HCT116 (cell line): ENCODE data around the gene SUPT5H. TPM values are rescaled to one million over a fixed set of nuclear protein-coding genes. Genes with fewer than 3 reads are reported as not detected.

ENCODE experiments used
- ATAC-seq: fragments of 200-7000 bp; cut with Tn5 transposase; 2 replicates; pipeline ENCODE4 v1.9.1; 2020; ENCODE audit warnings: mild to moderate bottlenecking, moderate library complexity
- BruUV-seq: library from RNA; stranded (reverse); fragments of 400-500 nt; replicated peaks from 2 replicates; lab custom pipeline; 2021; lab: Mats Ljungman, UMichigan
- CTCF ChIA-PET: fragments of 300-600 bp; sonication (Branson Sonifier 250); formaldehyde crosslinking; loops from one replicate; lab custom pipeline; 2021; ENCODE audit warnings: antibody characterized with exemption; lab: Charles Lee
- POLR2A ChIA-PET: fragments of 300-600, 350-600 bp; sonication (Branson Sonifier 250); formaldehyde crosslinking; loops from one replicate; lab custom pipeline; 2021; ENCODE audit warnings: antibody characterized with exemption; lab: Charles Lee
- RAD21 ChIA-PET, 2 experiments: fragments of 300-600 bp; sonication (Branson Sonifier 250); formaldehyde crosslinking; loops; one replicate each; lab custom pipeline; 2023; ENCODE audit warnings: low total read pairs in 2 of 2; ENCODE audit not compliant: uncharacterized antibody in 2 of 2, unreplicated experiment in 2 of 2, low non-redundant PET in 1 of 2; lab: Charles Lee
- DNase-seq: peaks from one replicate; pipeline ENCODE4 v3.0.0-alpha.2; 2010; ENCODE audit warnings: low read depth, low spot score
- H2AFZ ChIP-seq: fragments of 200-600 bp; shearing (Covaris generic), sonication (generic); 2 replicates; pipeline ENCODE4 v1.6.1; 2017; ENCODE audit warnings: low read depth, mixed run types, mixed read lengths, antibody characterized with exemption, low read length; ENCODE audit not compliant: poor library complexity, severe bottlenecking
- H3K27ac ChIP-seq: 2 replicates; pipeline ENCODE4 v1.5.1; 2012; ENCODE audit warnings: low read depth, low read length
- H3K27me3 ChIP-seq: fragments of 200-600 bp; sonication (generic); 2 replicates; pipeline ENCODE4 v1.6.1; 2016; ENCODE audit warnings: mixed run types, low read length, mixed read lengths; ENCODE audit not compliant: insufficient read depth
- H3K36me3 ChIP-seq, 2 experiments: fragments of 200-500 bp in 1 of 2; fragments of 200-600 bp in 1 of 2; sonication (Bioruptor generic) in 1 of 2; sonication (generic) in 1 of 2; 2 replicates each; pipeline versions ENCODE4 v1.5.1 to v1.6.1; 2014 to 2016; ENCODE audit warnings: low read length in 2 of 2, inconsistent platforms in 1 of 2, mixed read lengths in 1 of 2, mixed run types in 1 of 2; ENCODE audit not compliant: insufficient read depth in 2 of 2, control insufficient read depth in 1 of 2
- H3K4me1 ChIP-seq, 2 experiments: fragments of 200-600 bp in 1 of 2; sonication (generic) in 1 of 2; 2 replicates each; pipeline versions ENCODE4 v1.5.1 to v1.6.1; 2012 to 2017; ENCODE audit warnings: low read length in 2 of 2, inconsistent platforms in 1 of 2, mild to moderate bottlenecking in 1 of 2, mixed read lengths in 1 of 2, mixed run types in 1 of 2, moderate library complexity in 1 of 2; ENCODE audit not compliant: insufficient read depth in 2 of 2, control insufficient read depth in 1 of 2
- H3K4me2 ChIP-seq: fragments of 200-600 bp; sonication (generic); 2 replicates; pipeline ENCODE4 v1.6.1; 2017; ENCODE audit warnings: mixed run types, low read length, mixed read lengths
- H3K4me3 ChIP-seq, 2 experiments: fragments of 200-600 bp in 1 of 2; sonication (generic) in 1 of 2; replicated peaks in 1 of 2; 2 replicates each; pipeline ENCODE4 v1.5.1; 2011 to 2016; ENCODE audit warnings: low read length in 2 of 2, control low read depth in 1 of 2, low read depth in 1 of 2, mild to moderate bottlenecking in 1 of 2, mixed read lengths in 1 of 2, mixed run types in 1 of 2
- H3K79me2 ChIP-seq: fragments of 200-600 bp; sonication (generic); 2 replicates; pipeline ENCODE4 v1.6.1; 2017; ENCODE audit warnings: mild to moderate bottlenecking, mixed run types, low read length, moderate library complexity, mixed read lengths; ENCODE audit not compliant: insufficient read depth
- H3K9ac ChIP-seq: fragments of 200-600 bp; sonication (generic); 2 replicates; pipeline ENCODE4 v1.6.1; 2016; ENCODE audit warnings: low read length, mixed read lengths
- H3K9me2 ChIP-seq: fragments of 200-600 bp; sonication (generic), shearing (Covaris generic); 2 replicates; pipeline ENCODE4 v1.6.1; 2017; ENCODE audit warnings: mixed run types, mild to moderate bottlenecking, moderate library complexity; ENCODE audit not compliant: insufficient read depth
- H3K9me3 ChIP-seq, 2 experiments: fragments of 200-500 bp in 1 of 2; fragments of 200-600 bp in 1 of 2; sonication (Bioruptor generic) in 1 of 2; sonication (generic) in 1 of 2; 2 replicates each; pipeline ENCODE4 v1.6.1; 2014 to 2017; ENCODE audit warnings: low read length in 2 of 2, mixed read lengths in 2 of 2, inconsistent platforms in 1 of 2, low read depth in 1 of 2, mild to moderate bottlenecking in 1 of 2, mixed run types in 1 of 2, moderate library complexity in 1 of 2; ENCODE audit not compliant: control insufficient read depth in 1 of 2, insufficient read depth in 1 of 2
- H4K20me1 ChIP-seq: fragments of 200-600 bp; sonication (generic), shearing (Covaris generic); 2 replicates; pipeline ENCODE4 v1.6.1; 2017; ENCODE audit warnings: mixed run types, mild to moderate bottlenecking, moderate library complexity; ENCODE audit not compliant: insufficient read depth
- CEBPB ChIP-seq: IDR thresholded peaks from 2 replicates; pipeline ENCODE4 v1.6.1; 2012; ENCODE audit warnings: low read depth
- CTCF ChIP-seq, 3 experiments: fragments of 200-600 bp in 1 of 3; sonication (generic) in 1 of 3; IDR thresholded peaks in 2 of 3; conservative IDR thresholded peaks in 1 of 3; 2 replicates each; pipeline ENCODE4 v1.5.1; 2012 to 2017; ENCODE audit warnings: low read depth in 2 of 3, low read length in 2 of 3, antibody characterized with exemption in 1 of 3, borderline replicate concordance in 1 of 3, control low read depth in 1 of 3, mild to moderate bottlenecking in 1 of 3, mixed read lengths in 1 of 3, mixed run types in 1 of 3, moderate library complexity in 1 of 3; ENCODE audit not compliant: insufficient read depth in 1 of 3
- EGR1 ChIP-seq: IDR thresholded peaks from 2 replicates; pipeline ENCODE4 v1.6.1; 2012; ENCODE audit warnings: low read depth
- ELF1 ChIP-seq: IDR thresholded peaks from 2 replicates; pipeline ENCODE4 v1.6.1; 2012; ENCODE audit warnings: low read depth, borderline replicate concordance
- JUND ChIP-seq: IDR thresholded peaks from 2 replicates; pipeline ENCODE4 v1.6.1; 2012
- POLR2A ChIP-seq: IDR thresholded peaks from 2 replicates; pipeline ENCODE4 v1.7.0; 2011; ENCODE audit warnings: borderline replicate concordance; ENCODE audit not compliant: insufficient read depth, insufficient read length; ENCODE audit errors: extremely low read depth
- POLR2AphosphoS5 ChIP-seq: IDR thresholded peaks from 2 replicates; pipeline ENCODE4 v1.6.1; 2011; ENCODE audit warnings: mild to moderate bottlenecking, low read depth, low read length, moderate library complexity
- REST ChIP-seq: IDR thresholded peaks from 2 replicates; pipeline ENCODE4 v1.6.1; 2012; ENCODE audit warnings: low read depth
- SIN3A ChIP-seq: IDR thresholded peaks from 2 replicates; pipeline ENCODE4 v1.6.1; 2012; ENCODE audit warnings: low read depth
- SP1 ChIP-seq: IDR thresholded peaks from 2 replicates; pipeline ENCODE4 v1.6.1; 2012; ENCODE audit warnings: low read depth
- YY1 ChIP-seq: IDR thresholded peaks from 2 replicates; pipeline ENCODE4 v1.6.1; 2011; ENCODE audit warnings: low read length, low read depth, moderate library complexity, mild to moderate bottlenecking; ENCODE audit not compliant: insufficient replicate concordance; ENCODE audit errors: extremely low read depth
- ZBTB33 ChIP-seq: IDR thresholded peaks from 2 replicates; pipeline ENCODE4 v1.6.1; 2011; ENCODE audit warnings: mild to moderate bottlenecking, low read length, moderate library complexity; ENCODE audit not compliant: insufficient replicate concordance; ENCODE audit errors: extremely low read depth
- ZFX ChIP-seq: fragments of 450-650 bp; IDR thresholded peaks from 2 replicates; pipeline ENCODE4 v1.6.1; 2017
- intact Hi-C: fragments of 100-400 bp; cut with micrococcal nuclease; formaldehyde crosslinking; loops from 2 replicates; pipeline ENCODE4 v1.10.0; 2022
- total RNA-seq: library from RNA; stranded (reverse); gene quantifications from one replicate; pipeline ENCODE4 v1.2.1, GENCODE V29; 2021; ENCODE audit not compliant: unreplicated experiment

The SUPT5H gene
- total RNA-seq, 1 experiment from 2014 or later = 120 TPM

- TF ChIP-seq CTCF (IDR thresholded peaks at IDR 0.05 in 2 of 3, conservative IDR thresholded peaks at IDR 0.05 in 1 of 3; ENCODE audit: borderline replicate concordance in 1 of 3, insufficient read depth in 1 of 3, low read depth in 2 of 3, low read length in 2 of 3) = no peak
- no peak; the same call in 1 of the 2 replicates for TF ChIP-seq POLR2AphosphoS5
- TF ChIP-seq CEBPB = no peak
Measured at GRCh38 chr19:39434123-39435076, 11.0 kb upstream of the SUPT5H start (continued).

GRCh38 chr19:39435499-39436349 is 9.7 kb upstream of the SUPT5H start, which contains the start of gene RPS16:
Gene RPS16, minus strand, starts transcription at chr19:39435949. Its CDS starts 54 bp downstream, at chr19:39435895.
- ChIA-PET RAD21 (no interaction called here), POLR2A (interaction anchor here (0.6 to 2.6 kb wide), 35 partner anchors 9 to 535 kb away, joined by 3 to 35 read pairs (median 5); partner anchors contain the start of genes EID2, EID2B, MED29 and PAF1), CTCF (interaction anchor here (0.7 kb wide), 2 partner anchors 44 to 67 kb away, joined by 3 read pairs; partner anchors contain the start of genes MED29 and PAF1)
- BruUV-seq = no TSS peak
- Histone ChIP-seq H3K4me1 (peaks cover 34 to 72% of the 10 kb centered on the region in 2 experiments), H3K36me3 (peaks cover 26 to 34% of the 10 kb centered on the region in 2 experiments; a peak in 3 of 4 replicates), H3K9ac (peak within 1 kb of the TSS; percentile 100), H3K4me3 (peak within 1 kb of the TSS; percentile 98 to 99), H3K79me2 (peaks cover 36% of the 10 kb centered on the region), H3K27ac (peak within 1 kb of the TSS; percentile 84), H4K20me1 (peaks cover 13% of the 10 kb centered on the region; the same call in 1 of the 2 replicates), H2AFZ (no peak within 1 kb of the TSS), H3K9me3 (no peaks in the 10 kb centered on the region), H3K27me3 (no peaks in the 10 kb centered on the region), H3K4me2 (peak within 1 kb of the TSS; percentile 92), H3K9me2 (no peaks in the 10 kb centered on the region)
- intact Hi-C loops = no loop called here
- ATAC-seq (peak; percentile 81), DNase-seq (peak; percentile 92)
- TF ChIP-seq YY1 (peak; percentile 78), REST (no peak), POLR2A (peak; percentile 96), SIN3A (peak; percentile 90), POLR2AphosphoS5 (peak; percentile 99), SP1 (peak; percentile 86), EGR1 (peak; percentile 50), ELF1 (peak; percentile 71; the same call in 1 of the 2 replicates), CEBPB (no peak), ZFX (peak; percentile 30; the same call in 1 of the 2 replicates), ZBTB33 (peak; percentile 57), JUND (no peak)
